HG03342 (cell line): Measurements from ENCODE around the gene PPARD.
"Not testable (repeated sequence)": the region's sequence is repeated elsewhere in the genome, so short reads cannot be mapped to it uniquely, and the experiment has no call there.

Source experiments
- ATAC-seq: cut with Tn5 transposase; IDR thresholded peaks from one replicate; pipeline ENCODE4 v1.9.1; 2021; ENCODE audit warnings: mild to moderate bottlenecking, moderate library complexity; ENCODE audit not compliant: unreplicated experiment

Gene PPARD

GRCh38 chr6:35403544-35404442 lies 61.4 kb downstream of the PPARD start:
- ATAC-seq, result no peak

DNA sequence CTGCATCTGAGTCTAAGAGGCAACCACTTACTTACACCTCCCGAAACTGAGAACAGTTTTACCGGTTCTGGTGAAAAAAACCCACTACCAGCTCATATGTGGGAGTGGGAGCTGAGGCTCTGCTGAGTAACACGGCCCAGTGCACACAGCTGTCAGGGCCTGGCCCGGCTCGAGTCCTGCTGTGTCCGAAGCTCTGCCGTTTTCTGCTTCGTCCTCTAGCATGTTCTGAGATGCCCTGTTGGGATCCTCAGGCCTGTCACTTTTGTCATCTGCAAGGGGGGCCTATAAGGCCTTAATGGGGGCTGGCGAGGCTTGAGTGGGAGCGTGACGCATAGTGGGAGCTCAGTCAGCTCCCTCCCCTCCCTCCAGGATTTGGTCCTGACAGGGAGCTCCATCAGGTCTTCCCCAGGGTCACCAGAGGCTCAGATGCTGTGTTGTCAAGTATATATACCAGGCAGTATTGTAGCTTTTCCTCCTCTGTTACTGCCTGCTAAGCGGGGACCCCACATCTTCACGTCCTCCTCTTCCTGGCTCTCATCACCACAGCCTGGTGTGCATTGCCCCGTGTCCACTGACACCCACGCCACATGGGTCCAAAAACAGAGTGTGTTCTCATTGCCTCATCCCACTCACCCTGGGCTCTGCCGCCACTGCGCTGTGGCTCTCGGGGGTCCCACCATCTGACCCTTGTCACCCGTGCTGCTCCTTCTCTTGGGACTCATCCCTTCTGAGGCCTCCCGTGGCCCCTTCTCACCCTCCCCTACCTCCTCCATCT lies 64.5 kb downstream of the PPARD start:
- ATAC-seq, result no peak

DNA sequence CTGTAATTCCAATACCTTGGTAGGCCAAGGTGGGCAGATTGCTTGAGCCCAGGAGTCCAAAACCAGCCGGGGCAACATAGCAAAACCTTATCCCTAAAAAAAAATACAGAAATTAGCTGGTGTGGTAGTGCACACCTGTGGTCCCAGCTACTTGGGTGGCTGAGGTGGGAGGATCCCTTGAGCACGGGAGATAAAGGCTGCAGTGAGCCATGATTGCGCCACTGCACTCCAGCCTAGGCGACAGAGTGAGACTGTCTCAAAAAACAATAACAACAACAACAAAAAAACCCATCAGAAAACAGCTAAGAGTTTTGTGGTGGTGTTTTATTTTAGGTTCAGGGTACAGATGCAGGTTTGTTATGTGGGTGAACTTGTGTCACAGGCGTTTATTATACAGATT lies 66.9 kb downstream of the PPARD start:
- no peak for ATAC-seq

DNA sequence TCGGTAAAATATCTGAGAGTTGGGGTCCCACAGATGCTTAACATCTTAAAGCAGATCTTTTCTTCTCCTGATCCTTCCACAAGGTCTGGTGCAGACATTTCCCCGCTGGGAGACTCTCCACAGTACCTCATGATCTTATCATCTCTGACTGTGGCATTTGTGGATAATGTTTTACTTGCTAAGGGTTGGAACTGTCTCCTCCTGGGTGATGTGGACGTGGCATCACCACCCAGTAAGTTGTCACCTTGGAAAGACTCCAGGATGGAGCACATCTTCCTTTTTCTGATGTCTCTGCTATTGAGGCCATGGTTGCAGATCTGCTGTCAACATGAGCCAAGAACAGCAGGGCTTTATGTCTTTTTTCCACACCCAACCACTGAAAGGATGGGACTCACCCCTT lies 67.8 kb downstream of the PPARD start:
- no peak for ATAC-seq

DNA sequence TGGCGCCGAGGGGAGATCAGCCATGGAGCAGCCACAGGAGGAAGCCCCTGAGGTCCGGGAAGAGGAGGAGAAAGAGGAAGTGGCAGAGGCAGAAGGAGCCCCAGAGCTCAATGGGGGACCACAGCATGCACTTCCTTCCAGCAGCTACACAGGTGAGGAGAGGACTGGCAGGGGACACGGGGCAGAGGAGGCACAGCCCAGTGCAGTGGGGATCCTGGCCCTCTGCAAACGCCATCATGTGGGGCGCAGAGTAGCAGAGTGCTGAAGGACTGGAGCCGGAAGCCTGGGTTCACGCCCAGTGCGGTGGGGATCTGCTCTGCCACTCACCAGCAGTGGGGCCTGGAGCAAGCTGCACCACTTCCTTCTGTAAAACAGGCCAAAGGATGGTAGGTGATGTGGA lies 68.7 kb downstream of the PPARD start:
- no peak for ATAC-seq

DNA sequence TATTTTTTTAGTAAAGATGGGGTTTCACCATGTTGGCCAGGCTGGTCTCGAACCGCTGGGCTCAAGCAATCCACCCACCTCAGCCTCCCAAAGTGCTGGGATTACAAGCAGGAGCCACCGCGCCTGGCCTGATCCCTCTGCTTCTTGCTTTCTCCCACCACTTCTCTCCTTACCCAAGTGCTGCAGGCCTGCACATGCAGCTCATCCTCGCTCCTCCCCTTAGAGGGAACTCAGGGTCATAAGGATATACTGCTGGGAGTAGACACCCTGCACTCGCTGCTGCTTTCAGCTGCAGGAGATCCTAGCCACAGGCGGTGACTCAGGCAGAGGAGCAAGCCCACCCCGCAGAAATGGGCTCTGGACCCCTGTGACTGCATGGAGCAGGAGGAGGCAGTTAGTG lies 69.7 kb downstream of the PPARD start:
- ATAC-seq, result no peak

DNA sequence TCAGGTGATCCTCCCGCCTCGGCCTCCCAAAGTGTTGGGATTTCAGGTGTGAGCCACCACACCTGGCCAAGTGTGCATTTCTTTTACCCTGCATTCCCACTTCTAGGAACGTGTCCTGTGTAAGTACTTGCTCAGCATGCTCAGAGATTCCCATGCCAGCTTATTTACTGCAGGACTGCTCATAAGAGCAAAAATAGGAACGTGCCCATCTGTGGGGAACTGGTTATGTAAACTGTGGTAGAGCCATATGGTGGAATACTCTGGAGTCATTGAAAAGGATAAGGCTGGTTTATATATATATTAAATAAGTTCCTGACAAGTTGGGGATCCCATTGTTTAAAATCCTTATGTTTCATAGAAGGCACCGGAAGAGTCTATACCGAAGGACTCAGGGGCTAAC lies 71.6 kb downstream of the PPARD start:
- ATAC-seq, result no peak

DNA sequence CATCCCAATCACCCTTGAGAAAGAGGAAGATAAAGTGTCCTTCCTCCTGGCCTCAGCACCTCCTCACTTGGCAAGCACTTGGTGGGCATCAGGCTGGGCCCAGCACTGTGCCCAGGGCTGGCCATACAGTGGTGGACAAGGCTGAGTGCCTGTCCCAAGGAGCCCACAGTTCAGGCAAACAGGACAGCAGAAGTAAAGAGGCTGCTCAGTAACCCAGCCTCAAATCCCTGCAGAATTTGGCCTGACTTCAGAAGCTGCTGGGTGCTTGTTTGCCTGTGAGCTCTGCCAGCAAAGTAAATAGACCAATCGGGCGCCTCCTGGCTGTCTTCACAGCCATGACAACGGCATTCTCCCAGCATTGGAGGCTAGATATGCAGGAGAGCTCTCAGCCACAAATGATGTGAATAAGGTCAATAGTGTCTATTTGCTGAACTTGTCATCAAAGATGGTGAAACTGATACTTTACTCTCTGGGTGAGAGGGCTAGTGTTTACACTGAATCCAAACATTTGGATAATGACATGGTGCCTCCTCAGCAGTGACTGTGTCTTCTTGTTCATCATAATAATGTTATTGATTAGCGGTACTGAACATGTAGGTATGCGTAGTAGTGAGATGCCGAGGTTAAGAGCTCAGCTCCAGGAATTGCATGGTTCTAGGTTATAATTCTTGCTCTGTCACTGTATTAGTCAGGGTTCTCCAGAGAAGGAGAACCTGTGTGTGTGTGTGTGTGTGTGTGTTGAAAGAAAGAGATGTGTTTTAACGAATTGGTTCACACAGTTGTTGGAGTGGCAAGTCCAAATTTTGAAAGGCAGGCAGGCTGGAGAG lies 72.9 kb downstream of the PPARD start:
- ATAC-seq, result no peak

GRCh38 chr6:35417979-35418661 lies 75.8 kb downstream of the PPARD start:
- ATAC-seq, result no peak

GRCh38 chr6:35419417-35419816 lies 77.1 kb downstream of the PPARD start:
- no peak for ATAC-seq

DNA sequence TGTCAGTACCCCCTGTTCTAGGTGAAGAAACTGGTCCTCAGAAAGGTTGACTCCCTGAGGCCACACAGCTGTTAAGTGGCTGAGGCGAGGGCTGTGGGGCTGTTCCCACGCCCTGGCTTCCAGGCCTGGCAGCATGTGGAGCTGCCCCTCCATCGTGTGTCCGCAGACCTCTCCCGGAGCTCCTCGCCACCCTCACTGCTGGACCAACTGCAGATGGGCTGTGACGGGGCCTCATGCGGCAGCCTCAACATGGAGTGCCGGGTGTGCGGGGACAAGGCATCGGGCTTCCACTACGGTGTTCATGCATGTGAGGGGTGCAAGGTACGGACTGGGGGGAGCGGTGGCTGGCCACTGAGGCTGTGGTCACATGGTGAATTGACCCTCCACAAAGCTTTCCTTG lies 77.6 kb downstream of the PPARD start:
- ATAC-seq, result no peak

DNA sequence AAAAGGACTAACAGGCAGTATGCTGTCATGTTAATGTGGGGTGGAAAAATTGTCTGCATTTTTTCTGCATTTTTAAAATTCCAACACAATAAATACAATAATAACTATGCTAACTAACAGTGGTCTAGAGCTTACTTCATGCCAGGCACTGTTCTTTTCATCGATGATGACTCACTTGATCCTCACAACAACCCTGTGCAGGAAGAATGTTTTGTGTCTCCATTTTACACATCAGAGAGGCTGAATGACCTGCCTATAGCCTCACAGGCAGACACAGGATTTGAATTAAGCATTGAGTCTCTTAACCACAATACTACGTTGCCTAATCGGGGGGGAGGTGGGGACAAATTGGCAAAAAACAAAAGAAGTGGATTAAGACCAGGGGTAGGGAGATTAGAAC lies 82.9 kb downstream of the PPARD start:
- no peak for ATAC-seq

GRCh38 chr6:35426074-35426473 lies 83.7 kb downstream of the PPARD start:
- ATAC-seq, result no peak

- no peak for ATAC-seq
These were observed 85.1 kb downstream of the PPARD start for GRCh38 chr6:35427435-35427834.

DNA sequence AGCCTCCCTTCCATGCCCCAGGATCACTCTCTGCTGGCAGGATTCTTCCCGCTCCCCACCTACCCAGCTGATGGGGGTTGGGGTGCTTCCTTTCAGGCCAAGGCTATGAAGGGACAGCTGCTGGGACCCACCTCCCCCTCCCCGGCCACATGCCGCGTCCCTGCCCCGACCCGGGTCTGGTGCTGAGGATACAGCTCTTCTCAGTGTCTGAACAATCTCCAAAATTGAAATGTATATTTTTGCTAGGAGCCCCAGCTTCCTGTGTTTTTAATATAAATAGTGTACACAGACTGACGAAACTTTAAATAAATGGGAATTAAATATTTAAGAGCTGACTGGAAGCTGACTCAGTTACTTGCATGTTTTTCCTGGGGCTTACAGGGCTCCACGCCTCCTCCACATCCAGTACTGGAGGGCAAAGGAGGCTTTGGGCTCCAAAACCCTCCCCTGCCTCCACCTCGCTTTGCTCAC lies 85.5 kb downstream of the PPARD start:
- ATAC-seq, result no peak

DNA sequence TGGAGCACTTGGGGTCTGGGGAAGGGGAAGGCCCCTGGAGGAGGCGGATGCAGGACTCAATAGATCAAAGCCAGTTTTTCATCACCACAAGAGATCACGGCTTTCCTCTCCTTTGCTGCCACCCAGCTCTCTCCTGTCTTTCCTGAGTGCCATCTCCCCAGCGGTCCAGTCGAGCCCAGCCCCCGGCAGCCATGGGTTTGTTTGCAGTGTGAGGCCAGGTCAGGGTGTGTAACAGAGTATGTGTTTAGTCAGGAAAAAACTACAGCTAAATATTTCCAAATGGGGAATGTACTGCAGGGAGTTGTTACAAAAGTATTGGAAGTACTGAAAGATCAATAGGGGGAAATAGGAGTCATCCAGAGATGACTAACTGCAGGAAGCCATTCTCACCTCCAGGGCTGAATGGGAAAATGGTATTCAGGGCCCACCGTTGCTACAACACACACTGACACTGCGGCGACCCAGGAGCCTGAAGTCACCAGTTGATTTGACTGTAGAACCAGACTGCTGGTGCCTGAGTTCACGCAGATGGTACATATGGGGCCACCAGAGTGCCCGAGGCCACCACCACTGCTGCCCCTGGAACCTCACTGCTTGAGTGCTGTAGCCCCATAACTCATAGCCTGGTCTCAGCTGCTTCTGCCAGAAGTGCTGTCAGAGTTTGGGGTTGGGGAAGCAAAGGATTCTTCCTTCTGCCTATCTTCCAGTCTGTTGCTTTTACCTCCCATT lies 86.2 kb downstream of the PPARD start:
- ATAC-seq, result no peak

GRCh38 chr6:35429463-35429862 lies 87.1 kb downstream of the PPARD start:
- ATAC-seq, result no peak

GRCh38 chr6:35432291-35432690 lies 89.9 kb downstream of the PPARD start:
- ATAC-seq, result no peak

DNA sequence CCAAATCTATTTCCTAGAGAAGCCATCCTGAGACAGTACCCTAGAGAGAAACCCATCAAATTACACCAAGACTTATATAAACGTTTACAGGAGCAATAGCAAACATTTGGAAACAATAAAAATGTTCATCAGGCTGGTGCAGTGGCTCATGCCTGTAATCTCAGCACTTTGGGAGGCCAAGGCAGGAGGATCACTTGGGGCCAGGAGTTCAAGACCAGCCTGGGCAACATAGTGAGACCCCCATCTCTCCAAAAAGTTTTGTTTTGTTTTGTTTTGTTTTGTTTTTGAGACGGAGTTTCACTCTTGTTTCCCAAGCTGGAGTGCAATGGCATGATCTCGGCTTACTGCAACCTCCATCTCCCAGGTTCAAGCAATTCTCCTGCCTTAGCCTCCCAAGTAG lies 90.3 kb downstream of the PPARD start:
- not testable (repeated sequence) for ATAC-seq
